Aorta (tissue), 5 donors: Measurements from ENCODE around the gene LRRC32. TPM values are rescaled to one million over a fixed set of nuclear protein-coding genes. Genes with fewer than 3 reads are reported as not detected.

Source experiments
- ATAC-seq: fragments of 200-7000 bp; cut with Tn5 transposase; one replicate; pipeline ENCODE4 v1.9.1; 2022; ENCODE audit warnings: moderate library complexity; ENCODE audit not compliant: low FRiP score
- DNase-seq, 2 donors: peaks; one replicate each; pipeline ENCODE4 v3.0.0-alpha.2; 2020
- H3K27ac ChIP-seq, 2 donors: one replicate each; pipeline ENCODE4 v1.5.1; 2013; ENCODE audit warnings: low read length in 2 of 2, mild to moderate bottlenecking in 2 of 2, moderate library complexity in 2 of 2, control low read depth in 1 of 2, inconsistent platforms in 1 of 2, low read depth in 1 of 2
- H3K27me3 ChIP-seq, 2 donors: one replicate each; pipeline ENCODE4 v1.6.1; 2013; ENCODE audit warnings: control low read depth in 1 of 2, low read length in 1 of 2, mild to moderate bottlenecking in 1 of 2, moderate library complexity in 1 of 2; ENCODE audit not compliant: insufficient read depth in 2 of 2, control insufficient read depth in 1 of 2
- H3K36me3 ChIP-seq, 2 donors: one replicate each; pipeline ENCODE4 v1.6.1; 2013; ENCODE audit warnings: control low read depth in 1 of 2, low read length in 1 of 2, mild to moderate bottlenecking in 1 of 2; ENCODE audit not compliant: insufficient read depth in 2 of 2, control insufficient read depth in 1 of 2
- H3K4me1 ChIP-seq, 2 donors: one replicate each; pipeline ENCODE4 v1.6.1; 2013; ENCODE audit warnings: low read length in 2 of 2, control low read depth in 1 of 2, mild to moderate bottlenecking in 1 of 2, moderate library complexity in 1 of 2; ENCODE audit not compliant: insufficient read depth in 2 of 2, control insufficient read depth in 1 of 2
- H3K4me3 ChIP-seq, 2 donors: one replicate each; pipeline ENCODE4 v1.5.1; 2013; ENCODE audit warnings: low read length in 2 of 2, control low read depth in 1 of 2, mild to moderate bottlenecking in 1 of 2
- H3K9me3 ChIP-seq: one replicate; pipeline ENCODE4 v1.6.1; 2013; ENCODE audit warnings: mild to moderate bottlenecking, low read length; ENCODE audit not compliant: control insufficient read depth
- WGBS, 2 donors: extraction: QIAGEN DNeasy Blood & Tissue Kit; methylation state at CpG; one replicate each; pipeline ENCODE4 v1.1.7; 2013; 5-methylcytosine and 5-hydroxymethylcytosine counted together
- intact Hi-C, 2 donors: fragments of 100-400 bp; cut with DNase I; formaldehyde crosslinking; loops; one replicate each; pipeline versions ENCODE4 v1.14.2 to v1.15.0; 2022
- long read RNA-seq, 2 donors: library from polyadenylated mRNA; unstranded; transcript quantifications; one replicate each; pipeline ENCODE4 v2.0.0, GENCODE V29; 2020 to 2021
- polyA plus RNA-seq, 2 donors: library from polyadenylated mRNA; stranded (reverse); fragments of 200-250 nt; gene quantifications; one replicate each; pipeline ENCODE4 v1.2.3, GENCODE V29; 2013
- total RNA-seq, 2 donors: library from RNA; stranded (reverse); fragmentation: NEBNext Ultra II Directional; extraction: Animal tissue kit (Norgen Biotek cat#: 25700); gene quantifications; one replicate each; pipeline ENCODE4 v1.2.1, GENCODE V29; 2021
- donor health status: healthy with polysubstance abuse.
- donor health status: Bipolar disorder and iron deficiency.
- donor health status: DM: no; HTN: no; CAD: no.
- donor health status: DM: no; HTN: no; CAD: no.
- donor health status: DM: yes; HTN: yes; CAD: no.

LRRC32 gene
- total RNA-seq, result 100 to 1,000 TPM; 130 to 174 TPM
- 100 to 1,000 TPM in 1 of 2 donors, 10 to 100 TPM in 1; 38.8 to 121 TPM for polyA plus RNA-seq
- long read RNA-seq, donor 1, full-length matches to known transcripts, result 36 of 106 reads
- long read RNA-seq, donor 1, partial matches to known transcripts, result 19 of 106 reads
- long read RNA-seq, donor 1, other reads (novel, unspliced or antisense), result 51 of 106 reads
- long read RNA-seq, donor 2, full-length matches to known transcripts, result 23 of 67 reads
- long read RNA-seq, donor 2, partial matches to known transcripts, result 7 of 67 reads
- long read RNA-seq, donor 2, other reads (novel, unspliced or antisense), result 37 of 67 reads

- DNase-seq (peak; percentile 84 to 91), ATAC-seq (peak; percentile 72)
- Histone ChIP-seq H3K4me1 (peaks cover 0 to 2% of the 10 kb centered on the region in 2 donors), H3K27ac (peak within 1 kb of the TSS in 1 of 2 donors; percentile 68), H3K9me3 (no peaks in the 10 kb centered on the region), H3K4me3 (peak within 1 kb of the TSS; percentile 57 to 85), H3K36me3 (no peaks in the 10 kb centered on the region), H3K27me3 (no peaks in the 10 kb centered on the region)
- WGBS, 2 donors, result 0 to 1% methylated on average over 58 to 82 of the region's 82 CpGs
- intact Hi-C loops, result loop anchor here in 1 of 2 donors (10.0 kb wide), 1 partner anchor 286 kb away; the partner anchor contains the start of genes GVQW3 and THAP12
Observed at GRCh38 chr11:76670485-76671236, at the start of gene LRRC32. TSS of gene LRRC32 (minus strand) at chr11:76670747. CDS start at chr11:76665954, 4,793 bp downstream.

GRCh38 chr11:76719686-76720085 is 49.1 kb upstream of the LRRC32 start:
- Histone ChIP-seq H3K9me3 (no peaks in the 10 kb centered on the region), H3K4me3 (no peak overlapping the region), H3K27me3 (no peaks in the 10 kb centered on the region), H3K27ac (no peak overlapping the region), H3K4me1 (no peaks in the 10 kb centered on the region), H3K36me3 (no peaks in the 10 kb centered on the region)
- peak in 1 of 2 donors; percentile 67 for DNase-seq
- WGBS, 2 donors, result 96 to 97% methylated on average over 9 of the region's 9 CpGs
- no peak for ATAC-seq
- intact Hi-C loops, result no loop called here

GRCh38 chr11:76719281-76719680 is 48.7 kb upstream of the LRRC32 start:
- H3K4me3 ChIP-seq, result no peak overlapping the region
- H3K4me1 ChIP-seq, result no peaks in the 10 kb centered on the region
- WGBS, 2 donors, result 90 to 96% methylated on average over 16 to 19 of the region's 19 CpGs
- no peaks in the 10 kb centered on the region for H3K9me3 ChIP-seq
- no peak overlapping the region for H3K27ac ChIP-seq
- no peaks in the 10 kb centered on the region for H3K36me3 ChIP-seq
- ATAC-seq (no peak), DNase-seq (no peak)
- no peaks in the 10 kb centered on the region for H3K27me3 ChIP-seq
- intact Hi-C loops, result no loop called here

- Histone ChIP-seq H3K4me1 (no peaks in the 10 kb centered on the region), H3K27ac (no peak overlapping the region), H3K36me3 (no peaks in the 10 kb centered on the region), H3K9me3 (no peaks in the 10 kb centered on the region), H3K4me3 (no peak overlapping the region), H3K27me3 (no peaks in the 10 kb centered on the region)
- ATAC-seq (no peak), DNase-seq (no peak)
- intact Hi-C loops, result no loop called here
- 92 to 94% methylated on average over 5 of the region's 5 CpGs for WGBS, 2 donors
Observed at GRCh38 chr11:76717816-76718215, 47.3 kb upstream of the LRRC32 start.

GRCh38 chr11:76717369-76717768 is 46.8 kb upstream of the LRRC32 start:
- intact Hi-C loops, result no loop called here
- H3K4me1 ChIP-seq, result no peaks in the 10 kb centered on the region
- no peaks in the 10 kb centered on the region for H3K27me3 ChIP-seq
- WGBS, 2 donors, result 89 to 93% methylated on average over 4 of the region's 4 CpGs
- H3K36me3 ChIP-seq, result no peaks in the 10 kb centered on the region
- no peaks in the 10 kb centered on the region for H3K9me3 ChIP-seq
- ATAC-seq, result no peak
- no peak for DNase-seq
- H3K27ac ChIP-seq, result no peak overlapping the region
- no peak overlapping the region for H3K4me3 ChIP-seq

GRCh38 chr11:76716268-76716667 is 45.7 kb upstream of the LRRC32 start:
- 92 to 93% methylated on average over 9 of the region's 9 CpGs for WGBS, 2 donors
- DNase-seq (peak in 1 of 2 donors; percentile 35), ATAC-seq (peak; percentile 19)
- no peaks in the 10 kb centered on the region for H3K9me3 ChIP-seq
- H3K4me3 ChIP-seq, result no peak overlapping the region
- H3K27ac ChIP-seq, result no peak overlapping the region
- no peaks in the 10 kb centered on the region for H3K36me3 ChIP-seq
- intact Hi-C loops, result no loop called here
- H3K4me1 ChIP-seq, result no peaks in the 10 kb centered on the region
- H3K27me3 ChIP-seq, result no peaks in the 10 kb centered on the region

GRCh38 chr11:76714493-76714892 is 43.9 kb upstream of the LRRC32 start:
- no peaks in the 10 kb centered on the region for H3K9me3 ChIP-seq
- 90 to 92% methylated on average over 3 of the region's 3 CpGs for WGBS, 2 donors
- no peaks in the 10 kb centered on the region for H3K36me3 ChIP-seq
- H3K4me3 ChIP-seq, result no peak overlapping the region
- H3K27ac ChIP-seq, result no peak overlapping the region
- no peak for DNase-seq
- no peak for ATAC-seq
- no peaks in the 10 kb centered on the region for H3K4me1 ChIP-seq
- intact Hi-C loops, result no loop called here
- no peaks in the 10 kb centered on the region for H3K27me3 ChIP-seq

- H3K4me1 ChIP-seq, result no peaks in the 10 kb centered on the region
- no peak overlapping the region for H3K4me3 ChIP-seq
- H3K36me3 ChIP-seq, result no peaks in the 10 kb centered on the region
- no peaks in the 10 kb centered on the region for H3K27me3 ChIP-seq
- intact Hi-C loops, result no loop called here
- WGBS, 2 donors, result 67 to 89% methylated on average over 2 of the region's 2 CpGs
- H3K9me3 ChIP-seq, result no peaks in the 10 kb centered on the region
- DNase-seq, result no peak
- H3K27ac ChIP-seq, result no peak overlapping the region
- ATAC-seq, result no peak
Observed at GRCh38 chr11:76713499-76713898, 43.0 kb upstream of the LRRC32 start.

GRCh38 chr11:76712125-76712524 is 41.6 kb upstream of the LRRC32 start:
- no peak overlapping the region for H3K27ac ChIP-seq
- H3K36me3 ChIP-seq, result no peaks in the 10 kb centered on the region
- no peaks in the 10 kb centered on the region for H3K9me3 ChIP-seq
- H3K4me1 ChIP-seq, result no peaks in the 10 kb centered on the region
- DNase-seq (no peak), ATAC-seq (no peak)
- no peaks in the 10 kb centered on the region for H3K27me3 ChIP-seq
- intact Hi-C loops, result no loop called here
- 83 to 91% methylated on average over 6 of the region's 6 CpGs for WGBS, 2 donors
- H3K4me3 ChIP-seq, result no peak overlapping the region
